Right cardiac atrium (tissue), 5 donors: Measurements from ENCODE around the gene MTR. TPM values are rescaled to one million over a fixed set of nuclear protein-coding genes. Genes with fewer than 3 reads are reported as not detected.
"Not testable (repeated sequence)": the region's sequence is repeated elsewhere in the genome, so short reads cannot be mapped to it uniquely, and the experiment has no call there.

Experiments
- ATAC-seq, 2 donors: fragments of 200-7000 bp; cut with Tn5 transposase; one replicate each; pipeline versions ENCODE4 v1.8.0 to v1.9.1; 2020; ENCODE audit warnings: moderate library complexity in 2 of 2, mild to moderate bottlenecking in 1 of 2
- DNase-seq, 3 donors: peaks; one replicate each; pipeline ENCODE4 v3.0.0-alpha.2; 2020
- H3K27ac ChIP-seq: one replicate; pipeline ENCODE4 v1.5.1; 2013; ENCODE audit warnings: mild to moderate bottlenecking, low read length, control low read depth, moderate library complexity
- H3K27me3 ChIP-seq: one replicate; pipeline ENCODE4 v1.6.1; 2013; ENCODE audit not compliant: control insufficient read depth, insufficient read depth
- H3K4me1 ChIP-seq: one replicate; pipeline ENCODE4 v1.6.1; 2013; ENCODE audit warnings: low read length; ENCODE audit not compliant: control insufficient read depth, insufficient read depth
- H3K4me3 ChIP-seq: one replicate; pipeline ENCODE4 v1.5.1; 2013; ENCODE audit warnings: low read length, control low read depth
- H3K9me3 ChIP-seq: one replicate; pipeline ENCODE4 v1.6.1; 2013; ENCODE audit warnings: low read length; ENCODE audit not compliant: control insufficient read depth
- WGBS: extraction: QIAGEN DNeasy Blood & Tissue Kit; methylation state at CpG from one replicate; pipeline ENCODE4 v1.1.7; 2013; 5-methylcytosine and 5-hydroxymethylcytosine counted together
- intact Hi-C, 4 donors: fragments of 100-400 bp; cut with DNase I; formaldehyde crosslinking; loops; one replicate each; pipeline versions ENCODE4 v1.11.0 to v1.14.0; 2022 to 2023
- polyA plus RNA-seq: library from polyadenylated mRNA; stranded (reverse); fragments of 200-250 nt; gene quantifications from one replicate; pipeline ENCODE4 v1.2.3, GENCODE V29; 2013
- total RNA-seq, 4 donors: library from RNA; stranded (reverse); fragmentation: NEBNext Ultra II Directional; extraction: Animal tissue kit (Norgen Biotek cat#: 25700); gene quantifications; one replicate each; pipeline ENCODE4 v1.2.1, GENCODE V29; 2021
- donor health status: healthy with polysubstance abuse.
- donor health status: DM: no; HTN: yes; CAD: no.
- donor health status: DM: no; HTN: no; CAD: no.
- donor health status: DM: no; HTN: yes; CAD: no; lungs with severe emphysema.
- donor health status: DM: yes; HTN: yes; CAD: no.

Gene MTR
- total and polyA plus RNA-seq, 5 donors: 9.0 to 54.6 (median 40.4) TPM

GRCh38 chr1:236850077-236850979 lies 55.2 kb downstream of the MTR start:
- H3K4me3 ChIP-seq: no peak overlapping the region
- peak in 1 of 3 donors; percentile 34 for DNase-seq
- WGBS: 82% methylated on average over 8 of the region's 8 CpGs
- H3K27ac ChIP-seq: no peak overlapping the region
- H3K9me3 ChIP-seq: no peaks in the 10 kb centered on the region
- H3K4me1 ChIP-seq: peaks cover 8% of the 10 kb centered on the region
- intact Hi-C loops: no loop called here
- no peaks in the 10 kb centered on the region for H3K27me3 ChIP-seq
- ATAC-seq: no peak

- no peak for DNase-seq
- intact Hi-C loops: no loop called here
These were observed 56.8 kb downstream of the MTR start for GRCh38 chr1:236851871-236852270.

GRCh38 chr1:236853921-236854604 lies 59.0 kb downstream of the MTR start:
- WGBS: 83% methylated on average over 4 of the region's 4 CpGs
- Histone ChIP-seq H3K27me3 (no peaks in the 10 kb centered on the region), H3K4me3 (no peak overlapping the region), H3K4me1 (peaks cover 3% of the 10 kb centered on the region), H3K27ac (no peak overlapping the region), H3K9me3 (no peaks in the 10 kb centered on the region)
- DNase-seq (no peak), ATAC-seq (no peak)
- intact Hi-C loops: no loop called here

More at GRCh38 chr1:236851871-236852270, 56.8 kb downstream of the MTR start:
- WGBS: 85% methylated on average over 3 of the region's 3 CpGs
- Histone ChIP-seq H3K4me1 (peaks cover 8% of the 10 kb centered on the region), H3K27me3 (no peaks in the 10 kb centered on the region), H3K27ac (no peak overlapping the region), H3K9me3 (no peaks in the 10 kb centered on the region), H3K4me3 (no peak overlapping the region)
- no peak for ATAC-seq

- Histone ChIP-seq H3K9me3 (no peaks in the 10 kb centered on the region), H3K4me3 (no peak overlapping the region), H3K27me3 (no peaks in the 10 kb centered on the region), H3K27ac (no peak overlapping the region), H3K4me1 (no peaks in the 10 kb centered on the region)
- DNase-seq (no peak), ATAC-seq (no peak)
- intact Hi-C loops: no loop called here
- WGBS: 67% methylated on average over 3 of the region's 3 CpGs
These were observed 59.5 kb downstream of the MTR start for GRCh38 chr1:236854605-236854983.

GRCh38 chr1:236856649-236857048 lies 61.6 kb downstream of the MTR start:
- H3K9me3 ChIP-seq, H3K27ac ChIP-seq, H3K4me1 ChIP-seq, intact Hi-C loops, ATAC-seq, DNase-seq, H3K4me3 ChIP-seq, H3K27me3 ChIP-seq: not testable (repeated sequence)
- whole genome bisulfite sequencing: 98% methylated on average over 4 of the region's 4 CpGs

GRCh38 chr1:236858165-236858564 lies 63.1 kb downstream of the MTR start:
- intact Hi-C loops: no loop called here
- Histone ChIP-seq H3K27me3 (no peaks in the 10 kb centered on the region), H3K27ac (no peak overlapping the region), H3K4me1 (peaks cover 1% of the 10 kb centered on the region), H3K9me3 (no peaks in the 10 kb centered on the region), H3K4me3 (no peak overlapping the region)
- WGBS: 93% methylated on average over 7 of the region's 7 CpGs
- ATAC-seq (no peak), DNase-seq (no peak)

- DNase-seq: no peak
- Histone ChIP-seq H3K9me3 (no peaks in the 10 kb centered on the region), H3K4me3 (no peak overlapping the region), H3K27ac (no peak overlapping the region), H3K27me3 (no peaks in the 10 kb centered on the region), H3K4me1 (peaks cover 3% of the 10 kb centered on the region)
- intact Hi-C loops: no loop called here
- no peak for ATAC-seq
- WGBS: 85% methylated on average over 4 of the region's 4 CpGs
These were observed 65.0 kb downstream of the MTR start for GRCh38 chr1:236860101-236860500.

GRCh38 chr1:236860674-236861073 lies 65.6 kb downstream of the MTR start:
- H3K27me3 ChIP-seq: no peaks in the 10 kb centered on the region
- H3K4me3 ChIP-seq: no peak overlapping the region
- DNase-seq: no peak
- no peak overlapping the region for H3K27ac ChIP-seq
- intact Hi-C loops: no loop called here
- peaks cover 3% of the 10 kb centered on the region for H3K4me1 ChIP-seq
- 92% methylated on average over 1 of the region's 1 CpG for WGBS
- no peak for ATAC-seq
- H3K9me3 ChIP-seq: no peaks in the 10 kb centered on the region

GRCh38 chr1:236861560-236862218 lies 66.6 kb downstream of the MTR start:
- DNase-seq (no peak), ATAC-seq (no peak)
- H3K4me1 ChIP-seq: peaks cover 3% of the 10 kb centered on the region
- 89% methylated on average over 2 of the region's 2 CpGs for WGBS
- H3K4me3 ChIP-seq: no peak overlapping the region
- H3K27ac ChIP-seq: peak overlapping the region; percentile 70
- intact Hi-C loops: no loop called here
- no peaks in the 10 kb centered on the region for H3K27me3 ChIP-seq
- no peaks in the 10 kb centered on the region for H3K9me3 ChIP-seq

GRCh38 chr1:236862219-236862591 lies 67.1 kb downstream of the MTR start:
- no peaks in the 10 kb centered on the region for H3K27me3 ChIP-seq
- intact Hi-C loops: no loop called here
- DNase-seq (no peak), ATAC-seq (no peak)
- H3K4me3 ChIP-seq: no peak overlapping the region
- WGBS: 92% methylated on average over 4 of the region's 4 CpGs
- H3K27ac ChIP-seq: peak overlapping the region; percentile 70
- H3K4me1 ChIP-seq: peaks cover 3% of the 10 kb centered on the region
- no peaks in the 10 kb centered on the region for H3K9me3 ChIP-seq
